Measurements from ENCODE around the gene CDC23.

The CDC23 gene

GRCh38 chr5:138229387-138229786, 16.3 kb upstream of the CDC23 start:
- Histone ChIP-seq H3K79me2 (ENCODE audit: control insufficient read depth, insufficient read depth, low read length) (no peaks in the 10 kb centered on the region), H3K4me3 (ENCODE audit: low read length) (no peak overlapping the region), H3K79me1 (ENCODE audit: low read length) (no peaks in the 10 kb centered on the region), H3K4ac (ENCODE audit: low read depth, low read length) (no peak overlapping the region), H3K27me3 (ENCODE audit: insufficient read depth, low read length, poor library complexity) (no peaks in the 10 kb centered on the region), H3K36me3 (ENCODE audit: control insufficient read depth, insufficient read depth, low read length) (no peaks in the 10 kb centered on the region), H2BK5ac (ENCODE audit: low read length) (no peak overlapping the region), H3K23ac (ENCODE audit: low read length) (no peak overlapping the region), H3K9ac (ENCODE audit: low read length) (no peak overlapping the region), H2AK5ac (ENCODE audit: low read length) (no peak overlapping the region), H3K4me2 (ENCODE audit: low read length) (no peak overlapping the region), H4K5ac (ENCODE audit: low read length) (no peak overlapping the region), H3K56ac (ENCODE audit: low read length) (no peak overlapping the region), H4K8ac (ENCODE audit: low read depth, low read length) (no peak overlapping the region), H3K4me1 (ENCODE audit: control insufficient read depth, low read depth, low read length) (peaks cover 2% of the 10 kb centered on the region), H3K27ac (ENCODE audit: low read depth, low read length) (no peak overlapping the region), H3K18ac (ENCODE audit: low read length) (no peak overlapping the region), H2BK15ac (replicated peaks; ENCODE audit: low read depth) (no peak overlapping the region), H2BK120ac (ENCODE audit: low read depth, low read length) (no peak overlapping the region)
- WGBS (ENCODE audit: extremely low coverage, insufficient coverage, low lambda C conversion rate): no CpG with 5 or more reads among the region's 6 CpGs
- no peak for DNase-seq

- Histone ChIP-seq H3K79me2 (ENCODE audit: control insufficient read depth, insufficient read depth, low read length) (no peaks in the 10 kb centered on the region), H3K36me3 (ENCODE audit: control insufficient read depth, insufficient read depth, low read length) (no peaks in the 10 kb centered on the region), H2BK5ac (ENCODE audit: low read length) (no peak overlapping the region), H3K27ac (ENCODE audit: low read depth, low read length) (no peak overlapping the region), H4K5ac (ENCODE audit: low read length) (no peak overlapping the region), H3K56ac (ENCODE audit: low read length) (no peak overlapping the region), H3K18ac (ENCODE audit: low read length) (no peak overlapping the region), H3K79me1 (ENCODE audit: low read length) (no peaks in the 10 kb centered on the region), H3K4me1 (ENCODE audit: control insufficient read depth, low read depth, low read length) (peaks cover 2% of the 10 kb centered on the region), H3K4me2 (ENCODE audit: low read length) (no peak overlapping the region), H3K27me3 (ENCODE audit: insufficient read depth, low read length, poor library complexity) (no peaks in the 10 kb centered on the region), H3K4ac (ENCODE audit: low read depth, low read length) (no peak overlapping the region), H4K8ac (ENCODE audit: low read depth, low read length) (no peak overlapping the region), H3K23ac (ENCODE audit: low read length) (no peak overlapping the region), H2AK5ac (ENCODE audit: low read length) (no peak overlapping the region), H3K9ac (ENCODE audit: low read length) (no peak overlapping the region), H3K4me3 (ENCODE audit: low read length) (no peak overlapping the region), H2BK15ac (replicated peaks; ENCODE audit: low read depth) (no peak overlapping the region), H2BK120ac (ENCODE audit: low read depth, low read length) (no peak overlapping the region)
- no peak for DNase-seq
Observed at GRCh38 chr5:138226910-138227309, 13.8 kb upstream of the CDC23 start.

GRCh38 chr5:138224712-138225111, 11.6 kb upstream of the CDC23 start:
- no peak overlapping the region for H3K23ac ChIP-seq (ENCODE audit: low read length)
- no peak overlapping the region for H2BK120ac ChIP-seq (ENCODE audit: low read depth, low read length)
- H4K8ac ChIP-seq (ENCODE audit: low read depth, low read length): no peak overlapping the region
- DNase-seq: no peak
- WGBS (ENCODE audit: extremely low coverage, insufficient coverage, low lambda C conversion rate): no CpG with 5 or more reads among the region's 6 CpGs
- H2BK15ac ChIP-seq (replicated peaks; ENCODE audit: low read depth): no peak overlapping the region
- no peaks in the 10 kb centered on the region for H3K27me3 ChIP-seq (ENCODE audit: insufficient read depth, low read length, poor library complexity)
- H3K4me1 ChIP-seq (ENCODE audit: control insufficient read depth, low read depth, low read length): no peaks in the 10 kb centered on the region
- no peak overlapping the region for H3K4ac ChIP-seq (ENCODE audit: low read depth, low read length)
- H2BK5ac ChIP-seq (ENCODE audit: low read length): no peak overlapping the region
- no peak overlapping the region for H2AK5ac ChIP-seq (ENCODE audit: low read length)
- H3K4me3 ChIP-seq (ENCODE audit: low read length): no peak overlapping the region
- no peak overlapping the region for H3K27ac ChIP-seq (ENCODE audit: low read depth, low read length)
- H3K36me3 ChIP-seq (ENCODE audit: control insufficient read depth, insufficient read depth, low read length): no peaks in the 10 kb centered on the region
- H3K79me2 ChIP-seq (ENCODE audit: control insufficient read depth, insufficient read depth, low read length): no peaks in the 10 kb centered on the region
- no peaks in the 10 kb centered on the region for H3K79me1 ChIP-seq (ENCODE audit: low read length)
- no peak overlapping the region for H3K56ac ChIP-seq (ENCODE audit: low read length)
- H4K5ac ChIP-seq (ENCODE audit: low read length): no peak overlapping the region
- H3K4me2 ChIP-seq (ENCODE audit: low read length): no peak overlapping the region
- H3K9ac ChIP-seq (ENCODE audit: low read length): no peak overlapping the region
- no peak overlapping the region for H3K18ac ChIP-seq (ENCODE audit: low read length)

- Histone ChIP-seq H3K4ac (ENCODE audit: low read depth, low read length) (no peak overlapping the region), H3K4me3 (ENCODE audit: low read length) (no peak overlapping the region), H3K4me2 (ENCODE audit: low read length) (no peak overlapping the region), H2BK5ac (ENCODE audit: low read length) (no peak overlapping the region), H2BK120ac (ENCODE audit: low read depth, low read length) (no peak overlapping the region), H3K18ac (ENCODE audit: low read length) (no peak overlapping the region), H3K27me3 (ENCODE audit: insufficient read depth, low read length, poor library complexity) (no peaks in the 10 kb centered on the region), H2BK15ac (replicated peaks; ENCODE audit: low read depth) (no peak overlapping the region), H3K23ac (ENCODE audit: low read length) (no peak overlapping the region), H2AK5ac (ENCODE audit: low read length) (no peak overlapping the region), H3K79me1 (ENCODE audit: low read length) (no peaks in the 10 kb centered on the region), H3K79me2 (ENCODE audit: control insufficient read depth, insufficient read depth, low read length) (no peaks in the 10 kb centered on the region), H3K4me1 (ENCODE audit: control insufficient read depth, low read depth, low read length) (no peaks in the 10 kb centered on the region), H4K8ac (ENCODE audit: low read depth, low read length) (no peak overlapping the region), H4K5ac (ENCODE audit: low read length) (no peak overlapping the region), H3K9ac (ENCODE audit: low read length) (no peak overlapping the region), H3K36me3 (ENCODE audit: control insufficient read depth, insufficient read depth, low read length) (no peaks in the 10 kb centered on the region), H3K56ac (ENCODE audit: low read length) (no peak overlapping the region), H3K27ac (ENCODE audit: low read depth, low read length) (no peak overlapping the region)
- WGBS (ENCODE audit: extremely low coverage, insufficient coverage, low lambda C conversion rate): no CpG with 5 or more reads among the region's 1 CpG
- DNase-seq: no peak
Observed at GRCh38 chr5:138223532-138223931, 10.4 kb upstream of the CDC23 start.

GRCh38 chr5:138216799-138217198, 3.7 kb upstream of the CDC23 start:
- Histone ChIP-seq H3K4ac (ENCODE audit: low read depth, low read length) (no peak overlapping the region), H3K18ac (ENCODE audit: low read length) (no peak overlapping the region), H3K56ac (ENCODE audit: low read length) (no peak overlapping the region), H3K23ac (ENCODE audit: low read length) (no peak overlapping the region), H3K4me1 (ENCODE audit: control insufficient read depth, low read depth, low read length) (no peaks in the 10 kb centered on the region), H3K4me3 (ENCODE audit: low read length) (no peak overlapping the region), H3K4me2 (ENCODE audit: low read length) (no peak overlapping the region), H3K79me2 (ENCODE audit: control insufficient read depth, insufficient read depth, low read length) (peaks cover 11% of the 10 kb centered on the region), H2BK15ac (replicated peaks; ENCODE audit: low read depth) (no peak overlapping the region), H3K9ac (ENCODE audit: low read length) (no peak overlapping the region), H4K5ac (ENCODE audit: low read length) (no peak overlapping the region), H3K36me3 (ENCODE audit: control insufficient read depth, insufficient read depth, low read length) (no peaks in the 10 kb centered on the region), H2BK5ac (ENCODE audit: low read length) (no peak overlapping the region), H2BK120ac (ENCODE audit: low read depth, low read length) (no peak overlapping the region), H4K8ac (ENCODE audit: low read depth, low read length) (no peak overlapping the region), H3K27ac (ENCODE audit: low read depth, low read length) (no peak overlapping the region), H2AK5ac (ENCODE audit: low read length) (no peak overlapping the region), H3K27me3 (ENCODE audit: insufficient read depth, low read length, poor library complexity) (no peaks in the 10 kb centered on the region), H3K79me1 (ENCODE audit: low read length) (peaks cover 3% of the 10 kb centered on the region)
- WGBS (ENCODE audit: extremely low coverage, insufficient coverage, low lambda C conversion rate): 100% methylated on average over 2 of the region's 2 CpGs
- DNase-seq: no peak

- Histone ChIP-seq H2BK120ac (ENCODE audit: low read depth, low read length) (no peak overlapping the region), H3K23ac (ENCODE audit: low read length) (no peak overlapping the region), H3K27ac (ENCODE audit: low read depth, low read length) (no peak overlapping the region), H3K79me1 (ENCODE audit: low read length) (peaks cover 10% of the 10 kb centered on the region), H3K27me3 (ENCODE audit: insufficient read depth, low read length, poor library complexity) (no peaks in the 10 kb centered on the region), H3K18ac (ENCODE audit: low read length) (peak overlapping the region; percentile 88), H3K4me2 (ENCODE audit: low read length) (peak overlapping the region; percentile 93), H3K4me1 (ENCODE audit: control insufficient read depth, low read depth, low read length) (no peaks in the 10 kb centered on the region), H2BK15ac (replicated peaks; ENCODE audit: low read depth) (no peak overlapping the region), H3K79me2 (ENCODE audit: control insufficient read depth, insufficient read depth, low read length) (peaks cover 23% of the 10 kb centered on the region), H3K36me3 (ENCODE audit: control insufficient read depth, insufficient read depth, low read length) (no peaks in the 10 kb centered on the region), H4K8ac (ENCODE audit: low read depth, low read length) (peak overlapping the region; percentile 43), H4K5ac (ENCODE audit: low read length) (no peak overlapping the region), H3K4ac (ENCODE audit: low read depth, low read length) (peak overlapping the region; percentile 20), H3K9ac (ENCODE audit: low read length) (peak overlapping the region; percentile 93), H2AK5ac (ENCODE audit: low read length) (peak overlapping the region; percentile 83), H3K56ac (ENCODE audit: low read length) (peak overlapping the region; percentile 99), H3K4me3 (ENCODE audit: low read length) (peak overlapping the region; percentile 100), H2BK5ac (ENCODE audit: low read length) (no peak overlapping the region)
- peak; percentile 37 for DNase-seq
- no CpG with 5 or more reads among the region's 8 CpGs for WGBS (ENCODE audit: extremely low coverage, insufficient coverage, low lambda C conversion rate)
Observed at GRCh38 chr5:138212828-138213160, 329 bp downstream of the CDC23 start.
